Astrocyte of the cerebellum (primary cell): ENCODE results near the gene SLC39A11.

Experiments
- DNase-seq: peaks from one replicate; pipeline ENCODE4 v3.0.0-alpha.2; 2011; ENCODE audit warnings: low read depth
- H3K4me3 ChIP-seq: 2 replicates; pipeline ENCODE4 v1.5.1; 2011; ENCODE audit warnings: mild to moderate bottlenecking, low read depth, low read length, moderate library complexity
- in situ Hi-C: cut with HindIII; loops from 2 replicates; pipeline ENCODE4 v1.10.0; 2017; ENCODE audit warnings: low sequenced_read_pairs
- TF ChIP-seq, protein P1 (sequence below): IDR thresholded peaks from 2 replicates; pipeline ENCODE4 v1.5.1; 2012; ENCODE audit warnings: low read length, low read depth, moderate library complexity, mild to moderate bottlenecking; ENCODE audit errors: missing control alignments

The SLC39A11 gene

DNA sequence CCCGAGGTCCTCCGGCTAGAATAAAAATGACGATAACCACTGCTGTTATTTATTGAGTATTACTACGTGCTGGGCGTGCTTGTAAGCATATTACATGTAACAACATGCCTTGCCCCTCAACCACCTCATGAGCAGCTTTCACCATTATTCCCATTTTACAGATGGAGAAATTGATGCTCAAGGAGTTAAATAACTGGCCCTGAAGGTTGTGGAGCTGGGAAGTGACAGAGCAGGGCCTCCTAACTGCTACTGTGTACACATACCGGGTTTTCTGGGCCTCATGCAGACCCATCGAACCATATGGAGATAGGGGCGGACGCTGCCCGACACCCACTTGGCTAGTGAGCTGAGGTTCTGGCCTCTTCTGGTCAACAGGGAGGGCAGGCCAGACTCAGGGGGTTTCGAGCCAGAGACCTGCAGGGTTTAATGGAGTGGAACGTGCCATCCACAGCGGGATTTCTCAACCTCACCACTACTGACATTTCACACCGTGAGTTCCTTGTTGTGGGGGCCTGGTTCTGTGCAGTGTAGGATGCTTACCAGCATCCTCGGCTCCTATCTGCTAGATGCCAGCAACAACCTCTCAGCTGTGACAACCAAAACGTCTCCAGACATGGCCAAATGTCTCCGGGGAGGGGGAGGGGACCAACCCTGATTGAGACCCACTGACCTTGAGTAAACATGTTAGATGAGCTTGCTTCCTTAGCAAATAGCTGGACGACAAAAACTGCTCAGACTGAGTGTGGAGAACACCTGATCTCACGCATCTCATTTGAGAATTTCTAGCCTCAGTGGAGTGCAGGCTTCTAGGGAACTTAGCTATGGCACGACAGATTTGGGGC lies 432.0 kb downstream of the SLC39A11 start:
- TF ChIP-seq, protein P1, sequence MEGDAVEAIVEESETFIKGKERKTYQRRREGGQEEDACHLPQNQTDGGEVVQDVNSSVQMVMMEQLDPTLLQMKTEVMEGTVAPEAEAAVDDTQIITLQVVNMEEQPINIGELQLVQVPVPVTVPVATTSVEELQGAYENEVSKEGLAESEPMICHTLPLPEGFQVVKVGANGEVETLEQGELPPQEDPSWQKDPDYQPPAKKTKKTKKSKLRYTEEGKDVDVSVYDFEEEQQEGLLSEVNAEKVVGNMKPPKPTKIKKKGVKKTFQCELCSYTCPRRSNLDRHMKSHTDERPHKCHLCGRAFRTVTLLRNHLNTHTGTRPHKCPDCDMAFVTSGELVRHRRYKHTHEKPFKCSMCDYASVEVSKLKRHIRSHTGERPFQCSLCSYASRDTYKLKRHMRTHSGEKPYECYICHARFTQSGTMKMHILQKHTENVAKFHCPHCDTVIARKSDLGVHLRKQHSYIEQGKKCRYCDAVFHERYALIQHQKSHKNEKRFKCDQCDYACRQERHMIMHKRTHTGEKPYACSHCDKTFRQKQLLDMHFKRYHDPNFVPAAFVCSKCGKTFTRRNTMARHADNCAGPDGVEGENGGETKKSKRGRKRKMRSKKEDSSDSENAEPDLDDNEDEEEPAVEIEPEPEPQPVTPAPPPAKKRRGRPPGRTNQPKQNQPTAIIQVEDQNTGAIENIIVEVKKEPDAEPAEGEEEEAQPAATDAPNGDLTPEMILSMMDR: no peak
- in situ Hi-C loops: no loop called here
- DNase-seq: no peak
- no peak overlapping the region for H3K4me3 ChIP-seq

DNA sequence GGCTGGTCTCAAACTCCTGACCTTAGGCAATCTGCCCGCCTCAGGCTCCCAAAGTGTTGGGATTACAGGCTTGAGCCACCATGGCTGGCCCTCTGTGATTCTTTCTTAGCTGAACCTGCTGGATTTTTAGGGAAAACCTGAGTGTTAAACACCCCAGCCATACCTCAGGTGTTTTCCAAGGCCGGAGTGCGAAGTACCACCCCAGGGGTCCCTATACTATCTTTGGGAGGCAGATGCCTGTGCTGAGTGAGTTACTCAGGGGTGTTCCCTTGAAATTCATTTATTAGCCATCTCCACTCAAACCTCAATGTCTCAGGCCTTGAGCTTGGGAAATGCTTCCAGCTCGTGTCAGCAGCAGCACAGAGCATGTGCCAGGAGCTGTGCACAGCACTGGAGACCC lies 432.7 kb downstream of the SLC39A11 start:
- TF ChIP-seq, protein P1: no peak
- in situ Hi-C loops: no loop called here
- no peak overlapping the region for H3K4me3 ChIP-seq
- DNase-seq: no peak

DNA sequence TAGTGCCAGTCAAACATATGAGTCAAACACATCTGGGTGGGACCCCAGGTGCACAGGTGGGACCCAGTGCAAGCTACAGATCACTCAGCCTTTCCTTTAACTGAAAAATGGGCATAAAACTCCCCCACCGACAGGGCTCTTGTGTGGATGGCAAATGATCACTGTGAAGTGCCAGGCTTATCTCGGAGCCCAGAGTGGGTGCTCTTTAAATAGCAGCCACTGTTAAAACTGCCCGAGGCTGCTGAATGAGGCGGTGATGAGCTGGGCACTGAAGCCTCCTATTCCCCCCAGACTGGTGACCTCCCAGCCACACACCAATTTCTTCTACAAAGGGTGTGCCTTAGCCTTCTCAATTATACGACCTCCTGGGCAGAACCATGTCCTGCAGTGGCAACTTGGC lies 433.8 kb downstream of the SLC39A11 start:
- TF ChIP-seq, protein P1: no peak
- no peak overlapping the region for H3K4me3 ChIP-seq
- no peak for DNase-seq
- in situ Hi-C loops: no loop called here

DNA sequence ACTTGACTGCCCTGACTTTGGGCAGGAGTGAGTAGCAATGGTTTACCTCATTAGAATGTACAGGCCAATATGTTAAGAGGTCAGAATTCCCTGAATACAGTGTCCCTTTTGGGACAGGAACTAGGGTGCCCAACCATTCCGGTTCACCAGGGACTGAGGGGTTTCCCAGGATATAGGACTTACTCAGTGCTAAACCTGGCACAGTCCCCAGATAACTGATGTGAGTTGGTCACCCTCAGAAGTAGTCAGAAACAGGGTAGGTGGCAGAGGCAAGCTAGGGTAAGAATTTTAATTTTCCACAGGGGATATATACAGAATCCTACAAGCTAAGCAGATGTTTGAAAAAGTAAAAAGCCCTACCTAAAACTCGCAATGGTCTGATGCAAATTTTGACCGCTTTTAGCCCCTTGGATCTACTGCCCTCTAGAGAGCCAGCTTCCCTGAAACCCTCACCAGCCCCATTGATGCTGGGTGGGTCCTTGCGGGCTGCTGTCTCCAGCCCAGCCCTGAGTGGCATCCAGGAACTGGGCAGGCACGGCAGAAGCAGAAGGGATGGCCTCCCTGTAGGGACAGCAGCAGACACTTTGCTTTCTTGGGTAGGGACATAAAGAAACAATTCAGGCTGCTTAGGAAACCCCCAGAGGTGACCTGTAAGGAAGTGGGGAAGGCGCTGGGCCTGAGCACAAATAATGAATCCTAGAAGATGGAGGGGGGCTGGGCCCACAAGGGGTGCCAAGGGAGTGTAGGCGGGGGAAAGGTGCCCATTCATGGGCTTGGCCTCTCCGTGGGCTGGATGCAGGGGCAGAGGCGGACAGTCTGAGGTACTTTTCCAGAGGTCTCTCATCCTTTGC lies 434.8 kb downstream of the SLC39A11 start:
- in situ Hi-C loops: no loop called here
- TF ChIP-seq, protein P1: peak; percentile 12
- H3K4me3 ChIP-seq: no peak overlapping the region
- DNase-seq: no peak

DNA sequence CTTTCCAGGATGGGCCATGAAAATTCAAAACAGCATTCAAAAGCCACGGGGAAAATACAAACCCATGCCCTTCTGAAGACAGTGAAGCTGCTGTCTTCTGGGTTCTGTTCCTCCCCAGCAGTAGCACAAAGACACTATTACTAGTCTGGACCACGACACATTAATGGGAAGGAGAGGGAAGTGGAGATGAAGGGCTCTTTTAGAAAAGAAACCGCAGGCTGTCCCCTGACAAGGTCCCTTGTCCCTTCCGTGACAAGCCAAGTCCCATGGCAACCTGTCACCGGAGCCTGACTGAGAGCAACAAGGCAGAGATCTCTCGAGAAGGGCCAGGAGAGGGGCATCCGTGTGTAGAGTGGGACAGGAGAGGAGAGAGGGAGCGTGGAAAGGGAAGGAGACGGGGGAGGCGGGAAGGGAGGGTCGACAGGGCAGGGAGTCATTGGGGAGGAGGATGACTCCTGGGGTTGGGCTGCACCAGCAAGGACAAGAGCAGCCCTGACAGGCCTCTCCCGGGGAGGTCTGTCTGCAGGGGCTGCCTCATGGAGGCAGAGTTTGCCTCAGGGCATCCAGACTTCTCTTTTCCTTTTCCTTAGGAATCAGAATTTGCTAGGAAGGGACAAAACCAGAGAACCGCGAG lies 436.2 kb downstream of the SLC39A11 start:
- TF ChIP-seq, protein P1: no peak
- in situ Hi-C loops: no loop called here
- no peak overlapping the region for H3K4me3 ChIP-seq
- DNase-seq: no peak

DNA sequence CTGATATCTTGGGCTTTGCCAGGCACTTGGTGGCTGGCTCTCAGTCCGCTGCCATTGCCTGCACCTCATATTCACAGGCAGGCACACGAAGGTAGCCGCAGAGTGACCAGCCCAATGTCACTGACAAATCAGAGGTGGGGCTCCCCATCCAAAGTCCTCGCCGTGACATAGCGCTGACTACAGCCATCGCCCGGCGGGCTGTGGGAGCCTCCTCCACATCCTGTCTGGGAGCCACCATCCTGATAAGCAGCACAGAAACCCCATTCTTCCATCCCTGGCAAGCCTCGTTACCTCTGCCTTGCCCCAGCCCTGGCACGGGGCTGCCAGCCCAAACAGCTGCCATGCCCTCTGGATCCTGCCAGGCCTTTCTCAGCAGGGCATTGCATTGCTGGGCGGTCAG lies 437.8 kb downstream of the SLC39A11 start:
- in situ Hi-C loops: no loop called here
- H3K4me3 ChIP-seq: no peak overlapping the region
- TF ChIP-seq, protein P1: no peak
- no peak for DNase-seq
